Adrenal gland (tissue), 12 donors: Measurements from ENCODE around the gene BABAM2. TPM values are rescaled to one million over a fixed set of nuclear protein-coding genes. Genes with fewer than 3 reads are reported as not detected.
A peak's percentile ranks its signal among the peaks of the same experiment; 100 is the strongest.
"Not testable (repeated sequence)": the region's sequence is repeated elsewhere in the genome, so short reads cannot be mapped to it uniquely, and the experiment has no call there.

Source experiments
- DNase-seq, 7 donors: peaks; one replicate each; pipeline ENCODE4 v3.0.0-alpha.2; 2019 to 2020
- H3K27ac ChIP-seq, 5 donors: fragments of 200-600 bp; sonication (generic) in 4 of 5; 1 replicate in 3 of 5; 2 replicates in 2 of 5; pipeline versions ENCODE4 v1.5.1 to v1.8.0; 2016 to 2020; ENCODE audit warnings: mild to moderate bottlenecking in 1 of 5
- H3K27me3 ChIP-seq: fragments of 200-600 bp; 2 replicates; pipeline ENCODE4 v1.8.0; 2021
- H3K36me3 ChIP-seq, 2 donors: fragments of 200-600 bp; replicated peaks in 1 of 2; 1 replicate in 1 of 2; 2 replicates in 1 of 2; pipeline versions ENCODE4 v1.5.1 to v1.8.0; 2018 to 2022
- H3K4me1 ChIP-seq, 2 donors: fragments of 200-600 bp; replicated peaks in 1 of 2; 1 replicate in 1 of 2; 2 replicates in 1 of 2; pipeline versions ENCODE4 v1.5.1 to v1.8.0; 2018 to 2021
- H3K4me3 ChIP-seq, 4 donors: fragments of 200-600 bp; sonication (generic) in 3 of 4; one replicate each; pipeline ENCODE4 v1.5.1; 2016 to 2018
- H3K9me3 ChIP-seq, 3 donors: fragments of 200-600 bp; sonication (generic) in 1 of 3; replicated peaks in 1 of 3; 1 replicate in 2 of 3; 2 replicates in 1 of 3; pipeline versions ENCODE4 v1.5.1 to v1.8.0; 2016 to 2021
- POLR2A ChIP-seq, 2 donors: fragments of 450-650 bp; IDR thresholded peaks; one replicate each; pipeline ENCODE4 v1.6.1; 2017; ENCODE audit warnings: antibody characterized with exemption in 2 of 2, mild to moderate bottlenecking in 2 of 2, moderate library complexity in 1 of 2
- WGBS, 4 donors: extraction: QIAGEN DNeasy Blood & Tissue Kit in 2 of 4; methylation state at CpG; one replicate each; pipeline versions ENCODE4 v1.1.5 to v1.1.7; 2013 to 2017; 5-methylcytosine and 5-hydroxymethylcytosine counted together
- intact Hi-C, 2 donors: fragments of 100-400 bp; cut with DNase I; formaldehyde crosslinking; loops; one replicate each; pipeline versions ENCODE4 v1.14.1 to v1.15.0; 2022 to 2023
- polyA plus RNA-seq, 3 donors: library from polyadenylated mRNA; stranded (reverse); fragments of 200-250 nt in 2 of 3; fragments of 350-450 nt in 1 of 3; fragmentation: Illumina TruSeq in 1 of 3; extraction: RNeasy Lipid Tissue Mini Kit (QIAGEN cat#74804) in 1 of 3; gene quantifications; one replicate each; pipeline ENCODE4 v1.2.3, GENCODE V29; 2013 to 2014
- total RNA-seq, 9 donors: library from RNA; depleted of rRNA in 4 of 9; stranded (reverse); fragments of >200 nt in 4 of 9; fragments of 120-200 nt in 1 of 9; fragmentation: NEBNext Ultra II Directional in 1 of 9; extraction: Animal tissue kit (Norgen Biotek cat#: 25700) in 1 of 9; gene quantifications; one replicate each; pipeline versions ENCODE4 v1.1.0 to v1.2.4, GENCODE V29; 2013 to 2023
- TF ChIP-seq, protein P1 (sequence below), 6 experiments: fragments of 450-650 bp in 4 of 6; fragments of 200-600 bp in 2 of 6; sonication (generic) in 1 of 6; IDR thresholded peaks; 1 replicate in 5 of 6; 2 replicates in 1 of 6; pipeline versions ENCODE4 v1.5.1 to v1.8.0; 2016 to 2021; ENCODE audit warnings: antibody characterized with exemption in 6 of 6, mild to moderate bottlenecking in 2 of 6, moderate library complexity in 1 of 6
- donor health status: healthy with polysubstance abuse.
- donor health status: Bipolar disorder and iron deficiency.
- donor health status: DM: yes; HTN: yes; CAD: no.
- donor health status: DM: no; HTN: no; CAD: no.
- donor health status: DM: no; HTN: no; CAD: no.
- donor health status: DM: yes; HTN: yes; CAD: no.

The BABAM2 gene
- total and polyA plus RNA-seq, 12 donors, result 88.2 to 925 (median 357) TPM

- H3K4me3 ChIP-seq, result peak overlapping the region in 1 of 4 donors; percentile 17
- no peak for TF ChIP-seq POLR2A (IDR thresholded peaks at IDR 0.05)
- TF ChIP-seq, protein P1, sequence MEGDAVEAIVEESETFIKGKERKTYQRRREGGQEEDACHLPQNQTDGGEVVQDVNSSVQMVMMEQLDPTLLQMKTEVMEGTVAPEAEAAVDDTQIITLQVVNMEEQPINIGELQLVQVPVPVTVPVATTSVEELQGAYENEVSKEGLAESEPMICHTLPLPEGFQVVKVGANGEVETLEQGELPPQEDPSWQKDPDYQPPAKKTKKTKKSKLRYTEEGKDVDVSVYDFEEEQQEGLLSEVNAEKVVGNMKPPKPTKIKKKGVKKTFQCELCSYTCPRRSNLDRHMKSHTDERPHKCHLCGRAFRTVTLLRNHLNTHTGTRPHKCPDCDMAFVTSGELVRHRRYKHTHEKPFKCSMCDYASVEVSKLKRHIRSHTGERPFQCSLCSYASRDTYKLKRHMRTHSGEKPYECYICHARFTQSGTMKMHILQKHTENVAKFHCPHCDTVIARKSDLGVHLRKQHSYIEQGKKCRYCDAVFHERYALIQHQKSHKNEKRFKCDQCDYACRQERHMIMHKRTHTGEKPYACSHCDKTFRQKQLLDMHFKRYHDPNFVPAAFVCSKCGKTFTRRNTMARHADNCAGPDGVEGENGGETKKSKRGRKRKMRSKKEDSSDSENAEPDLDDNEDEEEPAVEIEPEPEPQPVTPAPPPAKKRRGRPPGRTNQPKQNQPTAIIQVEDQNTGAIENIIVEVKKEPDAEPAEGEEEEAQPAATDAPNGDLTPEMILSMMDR (IDR thresholded peaks at IDR 0.05), result no peak
- peaks cover 6 to 32% of the 10 kb centered on the region in 2 donors for H3K4me1 ChIP-seq
- no peaks in the 10 kb centered on the region for H3K9me3 ChIP-seq
- 53 to 64% (median 58%) methylated on average over 1 of the region's 1 CpG for WGBS, 4 donors
- DNase-seq, result peak in 1 of 7 donors; percentile 32
- H3K36me3 ChIP-seq, result no peaks in the 10 kb centered on the region
- no peaks in the 10 kb centered on the region for H3K27me3 ChIP-seq
- H3K27ac ChIP-seq, result peak overlapping the region in 2 of 5 donors; percentile 62 to 66
- intact Hi-C loops, result no loop called here
Observed at GRCh38 chr2:28102455-28102874, 211.9 kb downstream of the BABAM2 start.

DNA sequence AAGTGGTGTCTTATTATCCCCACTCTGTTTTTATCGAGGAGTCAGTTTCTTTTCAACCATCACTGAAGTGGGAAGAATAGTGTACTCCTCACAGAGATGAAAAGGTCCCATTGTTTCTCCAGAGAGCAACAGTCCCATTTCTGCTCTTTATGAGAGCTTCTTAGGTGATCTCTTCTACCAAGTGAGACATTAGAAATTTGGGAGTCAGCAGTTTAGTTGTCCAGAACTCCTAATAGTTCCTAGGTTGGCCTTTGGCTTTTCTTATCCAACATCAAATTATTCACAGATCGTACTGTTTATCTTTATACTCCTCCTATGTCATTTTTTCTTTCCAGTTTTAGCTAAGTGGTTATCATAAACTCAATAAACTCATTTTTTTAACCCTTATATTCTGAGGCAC is 213.1 kb downstream of the BABAM2 start:
- H3K27ac ChIP-seq, result peak overlapping the region in 2 of 5 donors; percentile 8 to 66
- no peaks in the 10 kb centered on the region for H3K36me3 ChIP-seq
- H3K27me3 ChIP-seq, result no peaks in the 10 kb centered on the region
- H3K9me3 ChIP-seq, result no peaks in the 10 kb centered on the region
- WGBS, 4 donors, result 77 to 86% (median 85%) methylated on average over 2 of the region's 2 CpGs
- TF ChIP-seq, protein P1 (IDR thresholded peaks at IDR 0.05), result no peak
- no peak for TF ChIP-seq POLR2A (IDR thresholded peaks at IDR 0.05)
- DNase-seq, result no peak
- peaks cover 8 to 32% of the 10 kb centered on the region in 2 donors for H3K4me1 ChIP-seq
- intact Hi-C loops, result no loop called here
- H3K4me3 ChIP-seq, result no peak overlapping the region

DNA sequence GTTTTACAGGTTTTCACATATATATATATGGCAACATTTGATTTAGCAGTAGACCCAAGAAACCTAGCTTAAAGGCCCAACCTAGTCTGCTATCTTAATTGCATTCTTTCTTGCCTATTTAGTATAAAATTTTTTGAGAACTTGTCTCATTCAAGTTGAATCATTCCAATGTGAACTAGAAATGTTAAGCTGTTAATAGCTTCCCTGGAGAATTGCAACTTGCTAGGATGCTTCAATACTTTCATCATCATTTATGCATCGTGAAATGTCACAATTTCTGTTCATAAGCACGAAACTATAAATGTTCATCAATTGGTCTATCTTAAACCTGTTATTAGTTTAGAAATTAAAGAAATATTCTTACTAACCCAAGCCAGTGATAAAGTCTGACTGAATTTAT is 217.6 kb downstream of the BABAM2 start:
- H3K4me1 ChIP-seq, result peaks cover 9% of the 10 kb centered on the region in 2 donors
- H3K27ac ChIP-seq, result no peak overlapping the region
- no peaks in the 10 kb centered on the region for H3K27me3 ChIP-seq
- intact Hi-C loops, result no loop called here
- no peak overlapping the region for H3K4me3 ChIP-seq
- H3K36me3 ChIP-seq, result no peaks in the 10 kb centered on the region
- TF ChIP-seq, protein P1 (IDR thresholded peaks at IDR 0.05), result no peak
- TF ChIP-seq POLR2A (IDR thresholded peaks at IDR 0.05), result no peak
- 88 to 94% (median 92%) methylated on average over 2 of the region's 2 CpGs for WGBS, 4 donors
- H3K9me3 ChIP-seq, result no peaks in the 10 kb centered on the region
- no peak for DNase-seq

DNA sequence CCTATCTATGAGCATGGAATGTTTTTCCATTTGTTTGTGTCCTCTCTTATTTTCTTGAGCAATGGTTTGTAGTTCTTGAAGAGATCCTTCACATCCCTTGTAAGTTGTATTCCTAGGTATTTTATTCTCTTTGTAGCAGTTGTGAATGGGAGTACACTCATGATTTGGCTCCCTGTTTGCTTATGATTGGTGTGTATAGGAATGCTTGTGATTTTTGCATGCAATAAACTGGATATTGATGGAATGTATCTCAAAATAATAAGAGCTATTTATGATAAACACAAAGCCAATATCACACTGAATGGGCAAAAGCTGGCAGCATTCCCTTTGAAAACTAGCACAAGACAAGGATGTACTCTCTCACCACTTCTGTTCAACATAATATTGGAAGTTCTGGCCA is 223.2 kb downstream of the BABAM2 start:
- H3K27me3 ChIP-seq, H3K4me3 ChIP-seq, H3K27ac ChIP-seq, DNase-seq, H3K36me3 ChIP-seq, H3K4me1 ChIP-seq, H3K9me3 ChIP-seq, intact Hi-C loops: not testable (repeated sequence)

GRCh38 chr2:28117104-28117596 is 226.6 kb downstream of the BABAM2 start:
- Histone ChIP-seq H3K4me1 (peaks cover 0 to 8% of the 10 kb centered on the region in 2 donors), H3K36me3 (no peaks in the 10 kb centered on the region), H3K4me3 (no peak overlapping the region), H3K9me3 (no peaks in the 10 kb centered on the region), H3K27me3 (no peaks in the 10 kb centered on the region), H3K27ac (no peak overlapping the region)
- no peak for DNase-seq
- intact Hi-C loops, result no loop called here
- WGBS, 4 donors, result 93 to 100% (median 97%) methylated on average over 2 of the region's 2 CpGs
- no peak for TF ChIP-seq POLR2A (IDR thresholded peaks at IDR 0.05)
- TF ChIP-seq, protein P1 (IDR thresholded peaks at IDR 0.05), result no peak
